Measurements from ENCODE around the gene TBC1D14.

GRCh38 chr4:6943012-6943884 is 33.6 kb downstream of the TBC1D14 start:
- TF ChIP-seq ZFX (IDR thresholded peaks at IDR 0.05) (no peak), CTCF (conservative IDR thresholded peaks at IDR 0.05) (no peak)
